HL-60/S4 treated with retinoic acid at 250 ng/mL for 4 days and 3 days (cell line): ENCODE data around the gene CD44.

Experiments used
- in situ Hi-C: fragments of 300-500 bp; cut with MboI; formaldehyde crosslinking; loops from 2 replicates; pipeline ENCODE4 v1.7.0; 2022; ENCODE audit warnings: low sequenced_read_pairs

The CD44 gene

GRCh38 chr11:35111161-35112055 is 27.6 kb upstream of the CD44 start:
- in situ Hi-C loops: no loop called here

GRCh38 chr11:35112056-35112845 is 26.7 kb upstream of the CD44 start:
- in situ Hi-C loops: no loop called here

- in situ Hi-C loops: no loop called here
Observed at GRCh38 chr11:35112846-35113105, 26.2 kb upstream of the CD44 start.

GRCh38 chr11:35114906-35115687 is 23.9 kb upstream of the CD44 start:
- in situ Hi-C loops: no loop called here

- in situ Hi-C loops: no loop called here
Observed at GRCh38 chr11:35115688-35116030, 23.3 kb upstream of the CD44 start.

GRCh38 chr11:35116245-35116644 is 22.7 kb upstream of the CD44 start:
- in situ Hi-C loops: no loop called here

GRCh38 chr11:35116762-35117640 is 22.0 kb upstream of the CD44 start:
- in situ Hi-C loops: no loop called here

- in situ Hi-C loops: no loop called here
Observed at GRCh38 chr11:35118906-35119305, 20.1 kb upstream of the CD44 start.

GRCh38 chr11:35121326-35121865 is 17.6 kb upstream of the CD44 start:
- in situ Hi-C loops: no loop called here

- in situ Hi-C loops: no loop called here
Observed at GRCh38 chr11:35122308-35122707, 16.7 kb upstream of the CD44 start.

GRCh38 chr11:35126000-35126878 is 12.7 kb upstream of the CD44 start:
- in situ Hi-C loops: no loop called here

- in situ Hi-C loops: no loop called here
Observed at GRCh38 chr11:35126879-35127581, 11.9 kb upstream of the CD44 start.

- in situ Hi-C loops: no loop called here
Observed at GRCh38 chr11:35127619-35128018, 11.4 kb upstream of the CD44 start.

- in situ Hi-C loops: no loop called here
Observed at GRCh38 chr11:35131094-35131493, 7.9 kb upstream of the CD44 start.

- in situ Hi-C loops: no loop called here
Observed at GRCh38 chr11:35131886-35132285, 7.1 kb upstream of the CD44 start.

- in situ Hi-C loops: no loop called here
Observed at GRCh38 chr11:35133656-35134055, 5.3 kb upstream of the CD44 start.

- in situ Hi-C loops: no loop called here
Observed at GRCh38 chr11:35134403-35135148, 4.4 kb upstream of the CD44 start.

GRCh38 chr11:35135222-35135621 is 3.7 kb upstream of the CD44 start:
- in situ Hi-C loops: no loop called here
